Spleen (tissue), 7 donors: ENCODE data around the gene RERG.

ENCODE experiments used
- POLR2A ChIP-seq, 3 donors: fragments of 450-650 bp; IDR thresholded peaks; one replicate each; pipeline ENCODE4 v1.5.1; 2017; ENCODE audit warnings: antibody characterized with exemption in 3 of 3, mild to moderate bottlenecking in 1 of 3
- POLR2AphosphoS5 ChIP-seq, 3 donors: sonication (generic); formaldehyde crosslinking; IDR thresholded peaks; one replicate each; pipeline ENCODE4 v1.5.1; 2017; ENCODE audit warnings: antibody characterized with exemption in 3 of 3
- TF ChIP-seq, protein P1 (sequence below), 11 experiments: fragments of 200-600 bp in 7 of 11; fragments of 450-650 bp in 4 of 11; sonication (generic) in 4 of 11; IDR thresholded peaks in 8 of 11; conservative IDR thresholded peaks in 3 of 11; 1 replicate in 7 of 11; 2 replicates in 4 of 11; pipeline versions ENCODE4 v1.4.0 to v1.8.0; 2016 to 2021; ENCODE audit warnings: antibody characterized with exemption in 11 of 11, inconsistent platforms in 4 of 11, mild to moderate bottlenecking in 1 of 11
- donor health status: DM: no; HTN: no; CAD: no; lungs with moderate emphysema.
- donor health status: DM: no; HTN: no; CAD: no.
- donor health status: DM: no; HTN: no; CAD: no.

DNA sequence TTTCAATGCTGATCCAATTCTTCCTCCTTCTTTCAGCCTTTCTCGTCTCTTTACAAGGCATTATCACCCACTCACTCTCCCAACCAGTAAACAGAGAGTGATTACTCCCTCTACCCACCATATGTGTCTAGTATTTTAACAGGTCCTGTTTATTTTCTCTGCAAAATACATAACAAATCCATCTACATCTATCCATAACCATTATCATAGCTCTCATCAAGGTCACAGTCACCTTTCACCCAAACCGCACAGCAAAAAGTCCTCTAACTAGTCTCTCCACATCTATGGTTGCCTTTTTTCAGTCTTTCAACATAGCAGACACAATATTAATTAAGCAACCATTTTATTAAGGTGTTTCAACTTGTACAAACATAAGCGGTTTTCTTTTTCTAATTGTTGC, 21.9 kb upstream of the RERG start:
- TF ChIP-seq POLR2A (IDR thresholded peaks at IDR 0.05), result no peak
- TF ChIP-seq, protein P1, sequence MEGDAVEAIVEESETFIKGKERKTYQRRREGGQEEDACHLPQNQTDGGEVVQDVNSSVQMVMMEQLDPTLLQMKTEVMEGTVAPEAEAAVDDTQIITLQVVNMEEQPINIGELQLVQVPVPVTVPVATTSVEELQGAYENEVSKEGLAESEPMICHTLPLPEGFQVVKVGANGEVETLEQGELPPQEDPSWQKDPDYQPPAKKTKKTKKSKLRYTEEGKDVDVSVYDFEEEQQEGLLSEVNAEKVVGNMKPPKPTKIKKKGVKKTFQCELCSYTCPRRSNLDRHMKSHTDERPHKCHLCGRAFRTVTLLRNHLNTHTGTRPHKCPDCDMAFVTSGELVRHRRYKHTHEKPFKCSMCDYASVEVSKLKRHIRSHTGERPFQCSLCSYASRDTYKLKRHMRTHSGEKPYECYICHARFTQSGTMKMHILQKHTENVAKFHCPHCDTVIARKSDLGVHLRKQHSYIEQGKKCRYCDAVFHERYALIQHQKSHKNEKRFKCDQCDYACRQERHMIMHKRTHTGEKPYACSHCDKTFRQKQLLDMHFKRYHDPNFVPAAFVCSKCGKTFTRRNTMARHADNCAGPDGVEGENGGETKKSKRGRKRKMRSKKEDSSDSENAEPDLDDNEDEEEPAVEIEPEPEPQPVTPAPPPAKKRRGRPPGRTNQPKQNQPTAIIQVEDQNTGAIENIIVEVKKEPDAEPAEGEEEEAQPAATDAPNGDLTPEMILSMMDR (IDR thresholded peaks at IDR 0.05 in 8 of 11, conservative IDR thresholded peaks at IDR 0.05 in 3 of 11), result no peak
- TF ChIP-seq POLR2AphosphoS5 (IDR thresholded peaks at IDR 0.05), result no peak
